NCI-H2081 treated with DMSO at 0.1 percent for 48 hours (cell line): Measurements from ENCODE around the gene TRAK1.
A peak's percentile ranks its signal among the peaks of the same experiment; 100 is the strongest.

Experiments
- DNase-seq: peaks from one replicate; lab custom pipeline; 2025; lab: John Stamatoyannopoulos, UW

TRAK1 gene

DNA sequence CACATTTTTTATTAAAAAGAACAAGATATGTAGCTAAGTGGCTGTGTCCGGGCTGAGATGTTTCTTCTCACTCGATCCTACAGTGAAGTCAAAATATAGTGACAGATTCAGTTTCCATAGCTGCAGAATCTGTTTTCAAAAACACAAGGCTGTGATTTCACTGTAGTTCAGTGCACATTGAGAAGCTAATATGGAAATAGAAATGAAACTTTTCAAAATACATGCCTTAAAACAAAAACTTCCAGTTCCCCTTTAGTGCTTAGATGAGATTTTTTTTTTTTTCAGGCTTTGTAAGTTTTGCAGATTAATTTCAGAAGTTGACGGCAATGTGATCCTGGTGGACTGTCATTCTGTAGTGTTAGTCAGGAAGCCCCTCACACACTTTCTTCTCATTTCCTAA is 23.8 kb upstream of the TRAK1 start:
- DNase-seq: no peak

DNA sequence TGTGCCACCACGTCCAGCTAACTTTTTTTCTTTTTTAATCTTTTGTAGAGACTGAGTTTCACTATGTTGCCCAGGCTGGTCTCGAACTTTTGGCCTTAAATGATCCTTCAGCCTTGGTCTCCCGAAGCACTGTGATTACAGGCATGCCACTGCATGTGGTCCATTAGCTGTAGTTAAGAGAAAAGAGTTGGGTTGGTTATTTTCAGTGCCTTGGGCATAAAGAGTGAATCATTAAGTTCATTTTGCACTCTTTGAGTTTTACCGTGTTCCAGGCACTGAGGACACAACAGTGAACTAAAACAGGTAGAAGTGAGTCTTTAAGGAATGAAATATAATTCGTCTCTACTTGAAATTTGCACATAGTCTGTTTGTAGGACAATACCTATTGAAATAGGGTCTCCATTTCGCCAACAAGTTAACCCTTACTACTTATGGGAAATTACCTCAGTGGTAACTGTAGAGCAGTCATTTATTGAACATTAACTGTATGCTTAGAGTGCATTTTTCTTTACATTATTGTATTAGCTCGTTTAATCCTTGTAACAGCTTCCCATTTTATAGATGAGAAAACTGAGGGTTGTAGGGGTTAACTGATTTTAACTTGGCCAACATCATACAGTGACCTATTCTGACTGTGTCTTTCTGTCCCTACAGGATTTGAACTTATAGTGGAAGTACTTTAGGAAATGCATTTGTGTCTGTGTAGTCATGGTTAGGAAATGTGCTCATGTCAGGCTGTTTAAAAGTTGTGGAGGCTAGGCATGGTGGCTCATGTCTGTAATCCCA is 22.7 kb upstream of the TRAK1 start:
- DNase-seq: no peak

DNA sequence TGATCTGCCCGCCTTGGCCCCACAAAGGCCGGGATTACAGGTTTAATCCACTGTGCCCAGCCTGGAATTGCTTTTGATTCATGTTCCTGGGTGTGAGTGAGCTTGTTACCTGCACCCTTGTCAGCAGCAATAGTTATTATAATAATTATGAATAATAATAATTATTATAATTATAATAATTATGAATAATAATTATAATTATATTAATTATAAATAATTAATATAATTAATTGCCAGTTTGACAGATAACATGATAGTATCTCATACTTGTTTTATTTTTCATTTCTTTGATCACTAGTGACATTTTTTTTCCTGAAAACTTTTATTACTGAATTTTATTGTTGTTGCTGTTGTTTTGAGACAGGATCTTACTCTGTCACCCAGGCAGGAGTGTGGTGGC is 21.1 kb upstream of the TRAK1 start:
- DNase-seq: no peak

- DNase-seq: no peak
Observed at GRCh38 chr3:42070524-42070923, 20.6 kb upstream of the TRAK1 start.

DNA sequence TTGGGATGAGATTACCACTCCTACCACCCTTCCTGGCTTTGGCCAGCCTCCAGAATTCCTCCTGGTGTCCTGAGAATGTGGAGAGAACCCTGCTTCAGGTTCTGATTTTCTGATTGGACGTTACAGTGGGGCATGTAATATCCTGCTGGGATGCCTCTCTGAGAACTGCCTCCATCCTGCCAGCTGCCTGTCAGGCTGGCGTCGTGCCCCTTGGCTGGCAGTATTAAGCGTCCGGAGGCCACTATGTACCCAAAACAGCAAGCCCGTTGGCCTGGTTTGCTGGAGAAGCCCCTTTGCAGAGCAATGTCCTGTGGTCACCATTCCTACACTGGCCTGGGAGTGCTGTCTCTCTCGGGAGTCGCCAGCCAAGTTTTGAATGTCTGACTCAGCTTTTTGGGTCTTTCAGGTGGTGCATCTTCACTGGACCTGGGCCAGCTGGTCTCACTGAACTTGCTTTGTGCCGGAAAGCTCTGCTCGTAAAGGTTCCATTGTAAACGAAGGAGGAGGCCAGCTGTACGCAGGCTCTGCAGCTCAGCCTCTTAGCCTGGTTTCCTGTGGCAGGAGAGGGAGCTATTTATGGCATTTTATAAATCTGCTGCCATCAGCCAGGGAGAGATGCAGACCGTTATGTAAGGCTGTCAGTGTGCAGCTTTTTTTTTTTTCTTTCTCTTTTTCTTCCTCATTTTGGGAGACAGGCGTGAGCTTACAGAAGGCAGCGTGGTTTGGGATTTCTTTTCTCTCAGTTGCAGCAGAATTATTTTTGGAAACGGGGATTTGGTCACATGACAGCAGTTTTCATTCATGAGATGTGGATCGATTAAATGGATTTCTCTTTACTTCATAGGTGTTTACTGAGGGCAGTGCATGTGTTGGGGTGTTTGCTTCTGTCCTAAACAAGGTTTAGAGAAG is 19.0 kb upstream of the TRAK1 start:
- DNase-seq: peak; percentile 26

GRCh38 chr3:42072831-42073301 is 18.3 kb upstream of the TRAK1 start:
- DNase-seq: no peak

- no peak for DNase-seq
Observed at GRCh38 chr3:42077785-42078184, 13.4 kb upstream of the TRAK1 start.

DNA sequence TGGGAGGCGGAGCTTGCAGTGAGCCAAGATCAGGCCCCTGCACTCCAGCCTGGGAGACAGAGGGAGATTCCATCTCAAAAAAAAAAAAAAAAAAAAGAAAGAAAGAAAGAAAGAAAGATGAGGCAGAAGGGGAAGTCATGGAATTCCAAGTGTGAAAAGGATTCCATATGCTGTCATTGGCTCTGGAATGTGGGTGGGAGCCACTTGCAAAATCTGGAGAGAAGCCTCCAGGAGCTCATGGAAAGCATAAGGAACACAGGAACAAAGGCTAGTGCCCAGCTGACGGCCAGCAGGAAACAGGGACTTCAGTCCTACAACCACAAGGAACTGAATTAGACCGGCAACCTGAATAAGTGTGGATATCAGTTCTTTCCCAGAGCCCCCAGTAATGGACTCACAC is 12.5 kb upstream of the TRAK1 start:
- DNase-seq: no peak

- no peak for DNase-seq
Observed at GRCh38 chr3:42079701-42080452, 11.3 kb upstream of the TRAK1 start.

DNA sequence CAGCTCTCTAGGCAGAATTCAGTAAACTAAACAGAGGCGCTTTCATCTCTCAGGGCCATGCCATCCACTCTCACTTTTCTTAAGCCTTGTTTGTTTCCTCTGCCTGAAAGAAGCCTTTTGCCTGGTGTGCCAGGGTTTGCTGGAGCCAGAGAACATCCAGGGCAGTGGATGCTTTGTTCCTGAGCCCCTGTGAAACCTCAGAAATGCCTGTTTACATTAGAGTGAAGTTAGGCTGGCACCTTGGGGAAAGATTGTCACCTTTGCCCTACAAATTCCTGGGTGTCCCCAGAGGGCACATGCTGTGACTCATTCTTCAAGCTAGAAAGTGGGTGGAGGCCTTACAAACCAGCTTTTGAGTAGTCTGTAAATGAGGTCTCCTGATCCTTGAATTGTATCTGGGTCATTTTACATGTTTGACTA is 10.7 kb upstream of the TRAK1 start:
- DNase-seq: no peak

DNA sequence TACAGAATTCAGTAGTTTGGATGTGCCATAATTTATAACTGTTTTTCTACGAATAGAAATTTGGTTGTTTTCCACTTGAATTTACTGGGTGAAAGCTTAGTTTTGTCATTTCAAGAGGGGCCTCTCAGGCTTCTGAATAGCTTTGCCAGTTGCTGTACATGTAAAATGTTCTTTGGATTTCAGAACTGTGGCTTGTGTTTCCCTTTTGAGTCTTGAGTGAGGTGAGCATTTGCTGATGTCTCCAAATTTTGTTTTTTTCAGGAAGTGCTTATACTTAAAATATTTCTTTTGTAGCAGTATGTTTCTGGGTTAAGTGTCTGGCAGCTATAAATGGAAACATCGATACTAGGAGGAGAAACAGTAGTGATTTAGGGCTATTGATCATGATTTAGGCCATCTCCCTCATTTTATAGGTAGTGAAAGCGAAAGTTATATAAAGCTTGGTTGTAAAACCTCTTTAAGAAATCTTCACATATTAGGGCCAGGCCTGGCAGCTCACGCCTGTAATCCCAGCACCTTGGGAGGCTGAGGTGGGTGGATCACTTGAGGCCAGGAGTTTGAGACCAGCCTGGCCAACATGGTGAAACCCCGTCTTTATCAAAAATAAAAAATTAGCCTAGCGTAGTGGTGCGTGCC is 9.2 kb upstream of the TRAK1 start:
- DNase-seq: no peak

DNA sequence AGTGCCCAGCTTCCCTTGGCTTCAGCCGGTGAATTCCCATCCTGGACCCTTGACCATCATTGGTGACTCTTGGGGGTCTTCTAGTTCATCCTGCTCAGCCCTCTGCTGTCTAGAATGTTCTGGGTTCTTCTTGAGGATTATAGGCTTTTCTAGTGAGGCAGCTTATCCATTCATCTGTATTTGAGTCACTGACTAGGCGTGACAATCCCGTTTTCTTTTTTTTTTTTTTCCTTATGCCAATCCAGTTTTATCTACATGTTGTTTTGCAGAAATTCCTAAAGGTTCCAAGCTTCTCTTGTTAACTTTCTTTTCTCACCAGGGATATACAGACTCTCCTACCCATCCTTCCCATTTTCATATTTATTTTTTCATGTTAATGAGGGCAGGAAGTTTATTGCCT is 6.6 kb upstream of the TRAK1 start:
- DNase-seq: no peak

GRCh38 chr3:42085641-42086376 is 5.3 kb upstream of the TRAK1 start:
- no peak for DNase-seq

DNA sequence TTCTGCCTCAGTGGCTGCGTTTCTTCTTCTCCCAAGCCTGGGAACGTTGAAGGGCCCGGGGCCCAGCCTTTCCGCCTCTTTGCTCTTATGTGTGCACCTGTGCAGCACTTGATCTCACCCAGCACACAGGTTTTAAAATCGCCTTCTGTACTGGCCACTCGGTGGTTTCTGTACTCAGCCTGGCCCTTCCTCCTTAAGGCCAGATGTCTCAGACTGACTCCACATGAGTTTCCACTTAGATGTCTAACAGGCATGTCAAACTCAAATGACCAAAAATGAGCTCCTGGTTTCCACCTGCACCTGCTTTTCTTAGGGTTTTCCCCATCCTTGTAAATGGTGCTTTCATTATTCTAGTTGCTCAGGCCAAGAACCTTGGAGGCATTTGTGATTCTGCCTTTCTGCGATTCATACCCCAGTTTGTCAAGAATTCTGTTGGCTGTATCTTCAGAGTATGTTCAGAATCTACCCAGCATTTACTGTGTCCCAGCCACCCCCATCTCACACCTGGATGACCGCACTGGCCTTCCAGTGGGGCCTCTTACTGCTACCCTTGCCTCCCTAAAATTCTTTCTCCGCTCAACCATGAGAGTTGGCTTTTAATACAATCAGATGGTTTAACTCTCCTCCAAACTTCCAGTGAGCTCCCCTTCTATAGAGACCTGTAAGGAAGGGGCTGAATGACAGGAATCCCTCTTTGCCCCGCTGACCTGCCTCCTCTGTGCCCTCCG is 2.2 kb upstream of the TRAK1 start:
- no peak for DNase-seq

DNA sequence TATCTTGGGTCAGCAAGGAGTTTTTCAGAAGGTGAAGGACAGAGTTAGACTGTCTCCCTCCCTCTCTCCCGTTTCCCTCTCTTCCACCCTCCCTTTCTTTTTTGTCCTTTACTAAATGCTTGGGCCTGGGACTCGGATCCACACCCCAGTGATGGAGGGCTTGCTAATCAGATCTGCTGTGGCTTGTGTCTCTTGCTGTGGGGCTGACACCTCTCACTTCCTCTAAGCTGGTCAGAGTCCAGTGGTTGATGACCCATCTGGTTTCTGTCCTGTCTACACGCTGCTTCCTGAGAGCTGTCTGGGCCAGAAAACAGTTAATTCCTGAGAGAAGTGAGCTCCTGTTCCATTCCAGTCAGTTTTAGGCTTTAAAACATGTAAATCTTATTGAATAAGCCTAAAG is 849 bp downstream of the TRAK1 start:
- no peak for DNase-seq

DNA sequence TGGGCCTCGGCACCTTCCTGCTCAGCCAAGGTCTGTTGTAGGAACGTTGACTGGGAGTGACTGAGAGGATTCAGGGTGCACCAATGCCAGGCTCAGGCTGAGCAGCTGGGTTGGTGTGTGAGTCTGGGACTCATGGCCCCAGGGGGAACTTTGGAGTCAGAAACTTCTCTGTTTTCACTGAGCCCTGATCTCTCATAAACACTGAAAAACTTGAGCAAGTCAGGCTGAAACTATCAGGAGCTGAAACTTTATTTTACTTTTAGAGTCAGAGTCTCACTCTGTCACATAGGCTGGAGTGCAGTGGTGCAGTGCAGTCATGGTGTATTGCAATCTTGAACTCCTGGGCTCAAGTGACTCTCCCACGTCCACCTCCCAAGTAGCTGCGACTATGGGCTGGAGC is 3.0 kb downstream of the TRAK1 start:
- no peak for DNase-seq

- DNase-seq: no peak
Observed at GRCh38 chr3:42094691-42095391, 3.7 kb downstream of the TRAK1 start.

- no peak for DNase-seq
Observed at GRCh38 chr3:42095540-42095939, 4.4 kb downstream of the TRAK1 start.

DNA sequence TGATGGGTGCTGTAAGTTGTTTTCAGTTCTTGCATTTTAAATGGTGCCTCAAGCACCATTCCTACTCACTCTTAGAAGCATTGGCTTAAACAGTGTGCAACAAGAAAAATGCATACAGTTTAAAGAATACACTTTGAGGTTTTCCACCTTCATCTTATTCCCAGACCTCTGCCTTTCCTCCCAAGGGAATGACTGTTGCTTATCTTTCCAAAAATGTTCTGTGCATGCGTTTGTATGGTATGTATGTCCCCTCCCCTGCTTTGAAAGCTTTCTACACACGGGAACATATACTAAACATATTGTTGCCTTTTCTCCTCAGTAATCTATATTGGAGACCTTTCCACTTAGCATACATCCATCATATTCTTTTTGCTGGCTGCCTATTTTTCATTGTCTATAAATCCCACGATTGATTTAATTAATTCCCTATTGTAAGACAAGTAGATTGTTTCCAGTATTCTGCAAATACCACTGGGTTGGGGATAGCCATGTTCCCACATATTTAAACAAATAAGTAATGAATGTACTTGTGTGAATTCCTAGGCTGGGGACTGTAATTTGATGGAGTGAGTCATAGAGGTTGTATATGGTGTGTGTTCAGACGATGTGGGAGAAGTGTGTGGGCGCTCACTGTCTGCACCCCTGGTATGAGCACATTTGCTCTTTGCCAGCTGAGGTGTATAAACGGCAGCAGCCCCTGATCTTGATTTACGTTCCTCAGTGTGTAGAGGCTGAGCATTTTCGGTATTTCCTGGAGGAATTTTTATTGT is 5.8 kb downstream of the TRAK1 start:
- no peak for DNase-seq
